Esophagus muscularis mucosa (tissue), 4 donors: ENCODE data around the gene FTCD.

Source experiments
- EP300 ChIP-seq: sonication (generic); formaldehyde crosslinking; IDR thresholded peaks from one replicate; pipeline ENCODE4 v1.6.1; 2017; ENCODE audit warnings: antibody characterized with exemption
- POLR2AphosphoS5 ChIP-seq, 2 donors: sonication (generic); formaldehyde crosslinking; IDR thresholded peaks; one replicate each; pipeline ENCODE4 v1.6.1; 2017; ENCODE audit warnings: antibody characterized with exemption in 2 of 2
- TF ChIP-seq, protein P1 (sequence below), 3 experiments: fragments of 200-600 bp in 2 of 3; fragments of 450-650 bp in 1 of 3; sonication (generic) in 2 of 3; IDR thresholded peaks; one replicate each; pipeline ENCODE4 v1.5.1; 2017 to 2019; ENCODE audit warnings: antibody characterized with exemption in 3 of 3, mild to moderate bottlenecking in 2 of 3, moderate library complexity in 1 of 3

DNA sequence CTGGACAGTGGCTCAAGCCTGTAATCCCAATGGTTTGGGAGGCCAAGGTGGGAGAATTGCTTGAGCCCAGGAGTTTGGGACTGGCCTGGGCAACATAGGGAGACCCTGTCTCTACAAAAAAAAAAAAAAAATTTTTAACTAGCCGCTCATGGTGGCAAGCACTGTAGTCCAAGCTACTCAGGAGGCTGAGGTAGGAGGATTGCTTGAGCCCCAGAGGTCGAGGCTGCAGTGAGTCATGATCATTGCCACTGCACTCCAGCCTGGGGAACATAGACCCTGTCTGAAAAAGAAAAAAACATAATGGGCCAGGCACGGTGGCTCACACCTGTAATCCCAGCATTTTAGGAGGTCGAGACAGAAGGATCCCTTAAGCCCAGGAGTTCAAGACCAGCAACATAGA is 23.6 kb upstream of the FTCD start:
- no peak for TF ChIP-seq POLR2AphosphoS5 (IDR thresholded peaks at IDR 0.05)
- TF ChIP-seq, protein P1, sequence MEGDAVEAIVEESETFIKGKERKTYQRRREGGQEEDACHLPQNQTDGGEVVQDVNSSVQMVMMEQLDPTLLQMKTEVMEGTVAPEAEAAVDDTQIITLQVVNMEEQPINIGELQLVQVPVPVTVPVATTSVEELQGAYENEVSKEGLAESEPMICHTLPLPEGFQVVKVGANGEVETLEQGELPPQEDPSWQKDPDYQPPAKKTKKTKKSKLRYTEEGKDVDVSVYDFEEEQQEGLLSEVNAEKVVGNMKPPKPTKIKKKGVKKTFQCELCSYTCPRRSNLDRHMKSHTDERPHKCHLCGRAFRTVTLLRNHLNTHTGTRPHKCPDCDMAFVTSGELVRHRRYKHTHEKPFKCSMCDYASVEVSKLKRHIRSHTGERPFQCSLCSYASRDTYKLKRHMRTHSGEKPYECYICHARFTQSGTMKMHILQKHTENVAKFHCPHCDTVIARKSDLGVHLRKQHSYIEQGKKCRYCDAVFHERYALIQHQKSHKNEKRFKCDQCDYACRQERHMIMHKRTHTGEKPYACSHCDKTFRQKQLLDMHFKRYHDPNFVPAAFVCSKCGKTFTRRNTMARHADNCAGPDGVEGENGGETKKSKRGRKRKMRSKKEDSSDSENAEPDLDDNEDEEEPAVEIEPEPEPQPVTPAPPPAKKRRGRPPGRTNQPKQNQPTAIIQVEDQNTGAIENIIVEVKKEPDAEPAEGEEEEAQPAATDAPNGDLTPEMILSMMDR (IDR thresholded peaks at IDR 0.05), result no peak
- no peak for TF ChIP-seq EP300
